ENCODE data around the gene CANX. TPM values are rescaled to one million over a fixed set of nuclear protein-coding genes. Genes with fewer than 3 reads are reported as not detected.

Gene CANX
- total and polyA plus RNA-seq, 2 of the 13 experiments (the other 11 are each of a cell fraction or from before 2014, with no cell fraction given): 477 to 680 TPM

GRCh38 chr5:179697993-179698934, 503 bp upstream of the CANX start (continued):
- TF ChIP-seq STAT5B (CRISPR knock-in tag; IDR thresholded peaks at IDR 0.05) (0 out of 2 replicates have a peak, but pooled peaks have one; percentile 15), HNRNPLL (IDR thresholded peaks at IDR 0.05; ENCODE audit: low read depth, low read length, poor library complexity, severe bottlenecking) (peak; percentile 99), ARNT2 (CRISPR knock-in tag; IDR thresholded peaks at IDR 0.05; ENCODE audit: low read depth) (no peak; the same call in 1 of the 2 replicates), ZNF431 (CRISPR knock-in tag; IDR thresholded peaks at IDR 0.05; ENCODE audit: borderline replicate concordance, low read depth) (no peak), SAP130 (CRISPR knock-in tag; IDR thresholded peaks at IDR 0.05; ENCODE audit: low read depth) (peak; percentile 95), ZNF800 (CRISPR knock-in tag; IDR thresholded peaks at IDR 0.05) (peak; percentile 93), PHB2 (IDR thresholded peaks at IDR 0.05; ENCODE audit: partially characterized antibody) (no peak), ZBTB46 (CRISPR knock-in tag; IDR thresholded peaks at IDR 0.05; ENCODE audit: borderline replicate concordance) (no peak), HMG20B (CRISPR knock-in tag; conservative IDR thresholded peaks at IDR 0.05) (no peak), ZSCAN22 (CRISPR knock-in tag; IDR thresholded peaks at IDR 0.05) (no peak), ZNF577 (CRISPR knock-in tag; IDR thresholded peaks at IDR 0.05; ENCODE audit: borderline replicate concordance, low read depth) (no peak), ZBTB26 (CRISPR knock-in tag; IDR thresholded peaks at IDR 0.05; ENCODE audit: borderline replicate concordance) (no peak; the same call in 1 of the 2 replicates), ZC3H13 (CRISPR knock-in tag; IDR thresholded peaks at IDR 0.05) (peak; percentile 66; the same call in 1 of the 2 replicates), ARID2 (CRISPR knock-in tag; IDR thresholded peaks at IDR 0.05; ENCODE audit: borderline replicate concordance) (no peak), ZNF30 (CRISPR knock-in tag; IDR thresholded peaks at IDR 0.05) (no peak), PLRG1 (conservative IDR thresholded peaks at IDR 0.05) (no peak), KMT2B (CRISPR knock-in tag; IDR thresholded peaks at IDR 0.05) (peak; percentile 87), NFIC (IDR thresholded peaks at IDR 0.05; ENCODE audit: low read length) (no peak), ZNF772 (CRISPR knock-in tag; IDR thresholded peaks at IDR 0.05) (peak; percentile 80; the same call in 1 of the 2 replicates), ZXDC (CRISPR knock-in tag; IDR thresholded peaks at IDR 0.05) (no peak), POGZ (CRISPR knock-in tag; IDR thresholded peaks at IDR 0.05) (peak; percentile 63; the same call in 1 of the 2 replicates)

Measured in HepG2 (cell line).